IMR-90 (cell line): Measurements from ENCODE around the gene ASCL5. TPM values are rescaled to one million over a fixed set of nuclear protein-coding genes. Genes with fewer than 3 reads are reported as not detected.

Source experiments
- ATAC-seq: fragments of 200-7000 bp; cut with Tn5 transposase; 2 replicates; pipeline ENCODE4 v1.9.1; 2020; ENCODE audit warnings: low read depth, mild to moderate bottlenecking, moderate library complexity
- BruUV-seq: library from RNA; stranded (reverse); fragments of 400-500 nt; replicated peaks from 2 replicates; lab custom pipeline; 2021; lab: Mats Ljungman, UMichigan
- CTCF ChIA-PET: fragments of 300-600 bp; formaldehyde crosslinking; extraction: SDS; loops from one replicate; lab custom pipeline; 2021; ENCODE audit warnings: antibody characterized with exemption; lab: Yijun Ruan, JAX
- POLR2A ChIA-PET: fragments of 300-600 bp; sonication (Branson Sonifier 250); formaldehyde crosslinking; loops from one replicate; lab custom pipeline; 2022; ENCODE audit warnings: antibody characterized with exemption; ENCODE audit not compliant: unreplicated experiment; lab: Charles Lee
- DNase-seq: peaks from one replicate; pipeline ENCODE4 v3.0.0; 2013
- H2AFZ ChIP-seq: replicated peaks from 2 replicates; pipeline ENCODE3; 2013; ENCODE audit warnings: low read length, mild to moderate bottlenecking; ENCODE audit not compliant: poor library complexity
- H2AK5ac ChIP-seq: 2 replicates; pipeline ENCODE4 v1.6.1; 2013; ENCODE audit warnings: low read depth, low read length, inconsistent platforms
- H2AK9ac ChIP-seq: replicated peaks from 2 replicates; pipeline ENCODE3; 2013; ENCODE audit warnings: mild to moderate bottlenecking, low read depth, low read length, moderate library complexity; ENCODE audit not compliant: poor library complexity
- H2BK120ac ChIP-seq: 2 replicates; pipeline ENCODE4 v1.6.1; 2013; ENCODE audit warnings: low read depth, low read length, inconsistent platforms
- H2BK15ac ChIP-seq: 3 replicates; pipeline ENCODE4 v1.6.1; 2013; ENCODE audit warnings: low read depth, low read length, inconsistent platforms
- H2BK20ac ChIP-seq: 2 replicates; pipeline ENCODE4 v1.6.1; 2013; ENCODE audit warnings: low read depth, mild to moderate bottlenecking, inconsistent platforms, low read length, moderate library complexity
- H2BK5ac ChIP-seq: 2 replicates; pipeline ENCODE4 v1.6.1; 2013; ENCODE audit warnings: mild to moderate bottlenecking, low read depth, low read length, inconsistent platforms; ENCODE audit not compliant: poor library complexity, severe bottlenecking
- H3K14ac ChIP-seq: replicated peaks from 2 replicates; pipeline ENCODE4 v1.6.1; 2013; ENCODE audit warnings: low read depth, low read length, inconsistent platforms
- H3K18ac ChIP-seq: 2 replicates; pipeline ENCODE4 v1.6.1; 2013; ENCODE audit warnings: low read depth, low read length, control low read depth
- H3K23ac ChIP-seq: 2 replicates; pipeline ENCODE4 v1.6.1; 2013; ENCODE audit warnings: low read depth, low read length, inconsistent platforms
- H3K27ac ChIP-seq: 2 replicates; pipeline ENCODE4 v1.5.1; 2013; ENCODE audit warnings: mild to moderate bottlenecking, control low read depth, low read length; ENCODE audit not compliant: insufficient read depth
- H3K27me3 ChIP-seq: 2 replicates; pipeline ENCODE4 v1.6.1; 2013; ENCODE audit warnings: low read length; ENCODE audit not compliant: control insufficient read depth, insufficient read depth
- H3K36me3 ChIP-seq: 2 replicates; pipeline ENCODE4 v1.6.1; 2013; ENCODE audit warnings: low read length, mixed read lengths; ENCODE audit not compliant: control insufficient read depth, insufficient read depth
- H3K4ac ChIP-seq: 2 replicates; pipeline ENCODE4 v1.6.1; 2013; ENCODE audit warnings: low read depth, low read length, inconsistent platforms
- H3K4me1 ChIP-seq: 2 replicates; pipeline ENCODE4 v1.6.1; 2013; ENCODE audit warnings: low read length, mixed read lengths; ENCODE audit not compliant: control insufficient read depth, insufficient read depth
- H3K4me2 ChIP-seq: 2 replicates; pipeline ENCODE4 v1.6.1; 2013; ENCODE audit warnings: low read depth, mild to moderate bottlenecking, control low read depth, low read length, moderate library complexity
- H3K4me3 ChIP-seq: 2 replicates; pipeline ENCODE4 v1.5.1; 2013; ENCODE audit warnings: low read depth, mild to moderate bottlenecking, control low read depth, low read length, moderate library complexity; ENCODE audit not compliant: insufficient read depth
- H3K56ac ChIP-seq: 2 replicates; pipeline ENCODE4 v1.6.1; 2013; ENCODE audit warnings: low read length, inconsistent platforms; ENCODE audit not compliant: insufficient read depth; ENCODE audit errors: extremely low read depth
- H3K79me1 ChIP-seq, 2 experiments: 2 replicates each; pipeline ENCODE4 v1.6.1; 2013; ENCODE audit warnings: low read length in 2 of 2, inconsistent platforms in 1 of 2, low read depth in 1 of 2
- H3K9ac ChIP-seq: 2 replicates; pipeline ENCODE4 v1.6.1; 2013; ENCODE audit warnings: low read depth, low read length, control low read depth
- H3K9me1 ChIP-seq: 2 replicates; pipeline ENCODE4 v1.6.1; 2013; ENCODE audit warnings: low read length, inconsistent platforms; ENCODE audit not compliant: insufficient read depth
- H3K9me3 ChIP-seq: 2 replicates; pipeline ENCODE4 v1.6.1; 2013; ENCODE audit warnings: low read length; ENCODE audit not compliant: control insufficient read depth, insufficient read depth
- H4K20me1 ChIP-seq: 2 replicates; pipeline ENCODE4 v1.6.1; 2013; ENCODE audit warnings: low read length, inconsistent platforms; ENCODE audit not compliant: insufficient read depth
- H4K5ac ChIP-seq: 2 replicates; pipeline ENCODE4 v1.6.1; 2013; ENCODE audit warnings: mild to moderate bottlenecking, low read depth, low read length, control low read depth
- H4K8ac ChIP-seq, 2 experiments: 2 replicates each; pipeline ENCODE4 v1.6.1; 2013; ENCODE audit warnings: low read depth in 2 of 2, low read length in 2 of 2, control low read depth in 1 of 2, inconsistent platforms in 1 of 2
- H4K91ac ChIP-seq: 2 replicates; pipeline ENCODE4 v1.6.1; 2013; ENCODE audit warnings: low read depth, low read length, inconsistent platforms; ENCODE audit not compliant: insufficient read depth
- MAZ ChIP-seq: IDR thresholded peaks from 2 replicates; pipeline ENCODE4 v1.6.1; 2012; ENCODE audit warnings: low read depth, mild to moderate bottlenecking, low read length, improper control_type of control experiment, moderate library complexity, borderline replicate concordance
- MXI1 ChIP-seq: IDR thresholded peaks from 2 replicates; pipeline ENCODE4 v1.6.1; 2012; ENCODE audit warnings: low read depth, mild to moderate bottlenecking, low read length, moderate library complexity, borderline replicate concordance
- RFX5 ChIP-seq: IDR thresholded peaks from 2 replicates; pipeline ENCODE4 v1.8.0; 2012; ENCODE audit warnings: low read depth, mild to moderate bottlenecking, low read length, moderate library complexity
- SMC3 ChIP-seq: fragments of 150-350 bp; IDR thresholded peaks from 2 replicates; pipeline ENCODE4 v1.6.1; 2016; ENCODE audit warnings: low read depth, mild to moderate bottlenecking, antibody characterized with exemption, low read length, moderate library complexity
- WGBS, 2 experiments: methylation state at CpG; one replicate each; pipeline versions ENCODE4 v1.1.5 to v1.1.7; 2013; ENCODE audit warnings: missing lambda C conversion rate in 2 of 2; ENCODE audit not compliant: insufficient read length in 1 of 2; ENCODE audit errors: extremely low coverage in 2 of 2; 5-methylcytosine and 5-hydroxymethylcytosine counted together
- dilution Hi-C: fragments of 300-500 bp; cut with HindIII; formaldehyde crosslinking; loops from one replicate; pipeline ENCODE4 v1.14.3; 2018; ENCODE audit warnings: low sequenced_read_pairs; ENCODE audit not compliant: unreplicated experiment
- in situ Hi-C: fragments of 300-500 bp; cut with MboI; formaldehyde crosslinking; loops from 3 replicates; pipeline ENCODE4 v1.14.3; 2019; ENCODE audit warnings: low sequenced_read_pairs, inconsistent platforms, mixed read lengths
- intact Hi-C: fragments of 100-400 bp; cut with micrococcal nuclease; formaldehyde crosslinking; loops from 2 replicates; pipeline ENCODE4 v1.10.0; 2022
- polyA plus RNA-seq, 3 experiments: library from polyadenylated mRNA; depleted of rRNA; stranded (reverse); fragments of >200 nt; gene quantifications; 2 replicates each; pipeline ENCODE4 v1.2.3, GENCODE V29; 2012; ENCODE audit warnings: low replicate concordance in 1 of 3
- total RNA-seq: library from RNA; depleted of rRNA; stranded (reverse); fragments of >200 nt; gene quantifications from 2 replicates; pipeline ENCODE4 v1.2.3, GENCODE V29; 2012
- TF ChIP-seq, protein P1 (sequence below): fragments of 150-350 bp; IDR thresholded peaks from 2 replicates; pipeline ENCODE4 v1.6.1; 2017; ENCODE audit warnings: mild to moderate bottlenecking, antibody characterized with exemption, low read length, low read depth
- TF ChIP-seq, protein P2 (sequence below): conservative IDR thresholded peaks from 2 replicates; pipeline ENCODE4 v1.5.1; 2012; ENCODE audit warnings: mild to moderate bottlenecking, low read depth, low read length, improper control_type of control experiment

Gene ASCL5
- total and polyA plus RNA-seq, 2 of the 4 experiments (the other 2 are of a cell fraction): not detected

DNA sequence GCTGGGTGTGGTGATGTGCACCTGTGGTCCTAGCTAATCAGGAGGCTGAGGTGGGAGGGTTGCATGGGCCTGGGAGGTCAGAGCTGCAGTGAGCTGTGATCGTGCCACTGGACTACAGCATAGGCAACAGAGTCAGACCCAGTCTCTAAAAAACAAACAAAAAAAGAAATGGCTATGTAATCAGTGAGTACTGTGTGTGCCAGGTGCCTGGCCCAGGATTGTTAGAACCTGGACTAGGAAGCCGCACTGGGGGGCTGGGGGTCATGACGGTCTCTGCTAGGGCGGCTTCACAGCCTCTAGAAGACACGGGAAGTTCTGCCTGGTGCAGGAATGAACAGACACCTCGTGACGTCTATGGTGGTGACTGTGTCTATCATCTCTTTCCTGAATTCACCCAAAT is 18.8 kb upstream of the ASCL5 start:
- H3K18ac ChIP-seq: no peak overlapping the region
- DNase-seq (no peak), ATAC-seq (no peak)
- H3K36me3 ChIP-seq: peaks cover 80% of the 10 kb centered on the region
- TF ChIP-seq MAZ (no peak), MXI1 (no peak), SMC3 (no peak), RFX5 (no peak)
- TF ChIP-seq, protein P1, sequence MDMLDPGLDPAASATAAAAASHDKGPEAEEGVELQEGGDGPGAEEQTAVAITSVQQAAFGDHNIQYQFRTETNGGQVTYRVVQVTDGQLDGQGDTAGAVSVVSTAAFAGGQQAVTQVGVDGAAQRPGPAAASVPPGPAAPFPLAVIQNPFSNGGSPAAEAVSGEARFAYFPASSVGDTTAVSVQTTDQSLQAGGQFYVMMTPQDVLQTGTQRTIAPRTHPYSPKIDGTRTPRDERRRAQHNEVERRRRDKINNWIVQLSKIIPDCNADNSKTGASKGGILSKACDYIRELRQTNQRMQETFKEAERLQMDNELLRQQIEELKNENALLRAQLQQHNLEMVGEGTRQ: no peak
- TF ChIP-seq, protein P2, sequence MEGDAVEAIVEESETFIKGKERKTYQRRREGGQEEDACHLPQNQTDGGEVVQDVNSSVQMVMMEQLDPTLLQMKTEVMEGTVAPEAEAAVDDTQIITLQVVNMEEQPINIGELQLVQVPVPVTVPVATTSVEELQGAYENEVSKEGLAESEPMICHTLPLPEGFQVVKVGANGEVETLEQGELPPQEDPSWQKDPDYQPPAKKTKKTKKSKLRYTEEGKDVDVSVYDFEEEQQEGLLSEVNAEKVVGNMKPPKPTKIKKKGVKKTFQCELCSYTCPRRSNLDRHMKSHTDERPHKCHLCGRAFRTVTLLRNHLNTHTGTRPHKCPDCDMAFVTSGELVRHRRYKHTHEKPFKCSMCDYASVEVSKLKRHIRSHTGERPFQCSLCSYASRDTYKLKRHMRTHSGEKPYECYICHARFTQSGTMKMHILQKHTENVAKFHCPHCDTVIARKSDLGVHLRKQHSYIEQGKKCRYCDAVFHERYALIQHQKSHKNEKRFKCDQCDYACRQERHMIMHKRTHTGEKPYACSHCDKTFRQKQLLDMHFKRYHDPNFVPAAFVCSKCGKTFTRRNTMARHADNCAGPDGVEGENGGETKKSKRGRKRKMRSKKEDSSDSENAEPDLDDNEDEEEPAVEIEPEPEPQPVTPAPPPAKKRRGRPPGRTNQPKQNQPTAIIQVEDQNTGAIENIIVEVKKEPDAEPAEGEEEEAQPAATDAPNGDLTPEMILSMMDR: no peak
- H2BK120ac ChIP-seq: no peak overlapping the region
- 100% methylated on average over 2 of the region's 7 CpGs; no CpG with 5 or more reads in 1 of the 2 experiments for WGBS, 2 experiments
- no peaks in the 10 kb centered on the region for H3K27me3 ChIP-seq
- CTCF ChIA-PET: no interaction called here
- in situ Hi-C loops (no loop called here), dilution Hi-C loops (no loop called here), intact Hi-C loops (no loop called here)
- POLR2A ChIA-PET: no interaction called here
- no peaks in the 10 kb centered on the region for H3K4me1 ChIP-seq
- H2BK20ac ChIP-seq: no peak overlapping the region
- H3K4ac ChIP-seq: no peak overlapping the region
- H2BK15ac ChIP-seq: no peak overlapping the region
- no peak overlapping the region for H3K9ac ChIP-seq
- H4K91ac ChIP-seq: no peak overlapping the region
- H3K4me2 ChIP-seq: no peak overlapping the region
- H2AK9ac ChIP-seq: no peak overlapping the region
- no peak overlapping the region for H3K27ac ChIP-seq
- H3K4me3 ChIP-seq: no peak overlapping the region
- no peaks in the 10 kb centered on the region for H3K9me1 ChIP-seq
- H3K9me3 ChIP-seq: no peaks in the 10 kb centered on the region
- no peak overlapping the region for H3K23ac ChIP-seq
- H3K56ac ChIP-seq: no peak overlapping the region
- H2AK5ac ChIP-seq: no peak overlapping the region
- no peak overlapping the region for H3K14ac ChIP-seq
- peaks cover 7% of the 10 kb centered on the region; the same call in 1 of the 2 replicates for H4K20me1 ChIP-seq
- H3K79me1 ChIP-seq: peaks cover 0 to 16% of the 10 kb centered on the region in 2 experiments; a peak in 2 of 4 replicates
- H2BK5ac ChIP-seq: no peak overlapping the region
- no peak overlapping the region for H4K8ac ChIP-seq
- no TSS peak for BruUV-seq
- H2AFZ ChIP-seq: no peak overlapping the region
- no peak overlapping the region for H4K5ac ChIP-seq
